AG04450 (cell line): ENCODE results near the gene METTL17. TPM values are rescaled to one million over a fixed set of nuclear protein-coding genes. Genes with fewer than 3 reads are reported as not detected.
"Not testable (repeated sequence)": the region's sequence is repeated elsewhere in the genome, so short reads cannot be mapped to it uniquely, and the experiment has no call there.

Experiments used
- CTCF ChIA-PET: fragments of 300-600, 350-600 bp; formaldehyde crosslinking; extraction: SDS; loops from one replicate; lab custom pipeline; 2022; ENCODE audit warnings: antibody characterized with exemption, inconsistent platforms; lab: Charles Lee
- POLR2A ChIA-PET: fragments of 350-600 bp; formaldehyde crosslinking; extraction: SDS; loops from one replicate; lab custom pipeline; 2021; ENCODE audit warnings: antibody characterized with exemption, inconsistent platforms; lab: Yijun Ruan, JAX
- DNase-seq: peaks from one replicate; pipeline ENCODE4 v3.0.0-alpha.2; 2011; ENCODE audit warnings: low read depth, low spot score
- H3K27ac ChIP-seq: one replicate; pipeline ENCODE4 v1.5.1; 2012; ENCODE audit warnings: low read depth, low read length, control low read depth
- H3K27me3 ChIP-seq: one replicate; pipeline ENCODE4 v1.6.0; 2012; ENCODE audit warnings: low read length; ENCODE audit not compliant: control insufficient read depth, insufficient read depth
- H3K4me3 ChIP-seq: 2 replicates; pipeline ENCODE4 v1.5.1; 2011; ENCODE audit warnings: mild to moderate bottlenecking, low read depth, low read length, control low read depth
- H3K9me3 ChIP-seq: 2 replicates; pipeline ENCODE4 v1.5.1; 2012; ENCODE audit warnings: low read length; ENCODE audit not compliant: control insufficient read depth, insufficient read depth
- polyA plus RNA-seq: library from polyadenylated mRNA; depleted of rRNA; stranded (reverse); fragments of >200 nt; gene quantifications from 2 replicates; pipeline ENCODE4 v1.2.3, GENCODE V29; 2011
- TF ChIP-seq, protein P1 (sequence below): IDR thresholded peaks from 2 replicates; pipeline ENCODE4 v1.5.1; 2011; ENCODE audit warnings: low read depth, low read length, control low read depth, inconsistent platforms

The METTL17 gene
- polyA plus RNA-seq, 1 experiment: 62.7 TPM

DNA sequence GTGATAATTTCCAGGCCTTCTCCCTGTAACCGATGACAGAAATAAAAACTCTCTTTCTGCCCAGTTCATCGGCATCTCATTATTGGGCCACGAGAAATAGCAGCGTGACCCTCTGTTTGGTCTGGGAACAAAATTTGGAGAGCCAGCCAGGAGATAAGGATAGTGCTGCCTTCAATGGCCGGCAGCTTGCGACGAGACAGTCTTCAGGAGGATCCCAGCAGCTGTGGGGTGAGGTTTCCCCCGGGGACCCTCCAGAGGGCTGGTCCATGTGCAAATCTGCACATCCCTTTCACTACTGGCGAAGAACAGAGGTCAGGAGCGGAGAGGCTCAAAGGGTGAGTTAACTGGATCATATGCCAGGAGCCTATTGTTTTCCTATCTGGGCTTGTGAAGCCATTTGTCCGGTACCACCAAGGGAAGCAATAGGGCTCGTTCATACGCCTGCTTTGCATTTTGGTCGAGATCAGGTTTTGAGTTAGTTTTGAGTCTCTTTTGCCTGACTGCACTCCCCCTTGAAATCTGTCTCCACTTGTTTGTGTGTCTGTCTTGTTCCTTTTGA, 14.1 kb downstream of the METTL17 start:
- DNase-seq: no peak
- Histone ChIP-seq H3K9me3 (no peaks in the 10 kb centered on the region), H3K27ac (no peak overlapping the region), H3K27me3 (no peaks in the 10 kb centered on the region), H3K4me3 (no peak overlapping the region)
- CTCF ChIA-PET: interaction anchor here (0.7 to 4.5 kb wide), 10 partner anchors 11 to 101 kb away, joined by 3 to 83 read pairs (median 13); no protein-coding TSS in a partner anchor
- TF ChIP-seq, protein P1, sequence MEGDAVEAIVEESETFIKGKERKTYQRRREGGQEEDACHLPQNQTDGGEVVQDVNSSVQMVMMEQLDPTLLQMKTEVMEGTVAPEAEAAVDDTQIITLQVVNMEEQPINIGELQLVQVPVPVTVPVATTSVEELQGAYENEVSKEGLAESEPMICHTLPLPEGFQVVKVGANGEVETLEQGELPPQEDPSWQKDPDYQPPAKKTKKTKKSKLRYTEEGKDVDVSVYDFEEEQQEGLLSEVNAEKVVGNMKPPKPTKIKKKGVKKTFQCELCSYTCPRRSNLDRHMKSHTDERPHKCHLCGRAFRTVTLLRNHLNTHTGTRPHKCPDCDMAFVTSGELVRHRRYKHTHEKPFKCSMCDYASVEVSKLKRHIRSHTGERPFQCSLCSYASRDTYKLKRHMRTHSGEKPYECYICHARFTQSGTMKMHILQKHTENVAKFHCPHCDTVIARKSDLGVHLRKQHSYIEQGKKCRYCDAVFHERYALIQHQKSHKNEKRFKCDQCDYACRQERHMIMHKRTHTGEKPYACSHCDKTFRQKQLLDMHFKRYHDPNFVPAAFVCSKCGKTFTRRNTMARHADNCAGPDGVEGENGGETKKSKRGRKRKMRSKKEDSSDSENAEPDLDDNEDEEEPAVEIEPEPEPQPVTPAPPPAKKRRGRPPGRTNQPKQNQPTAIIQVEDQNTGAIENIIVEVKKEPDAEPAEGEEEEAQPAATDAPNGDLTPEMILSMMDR: no peak
- POLR2A ChIA-PET: no interaction called here

DNA sequence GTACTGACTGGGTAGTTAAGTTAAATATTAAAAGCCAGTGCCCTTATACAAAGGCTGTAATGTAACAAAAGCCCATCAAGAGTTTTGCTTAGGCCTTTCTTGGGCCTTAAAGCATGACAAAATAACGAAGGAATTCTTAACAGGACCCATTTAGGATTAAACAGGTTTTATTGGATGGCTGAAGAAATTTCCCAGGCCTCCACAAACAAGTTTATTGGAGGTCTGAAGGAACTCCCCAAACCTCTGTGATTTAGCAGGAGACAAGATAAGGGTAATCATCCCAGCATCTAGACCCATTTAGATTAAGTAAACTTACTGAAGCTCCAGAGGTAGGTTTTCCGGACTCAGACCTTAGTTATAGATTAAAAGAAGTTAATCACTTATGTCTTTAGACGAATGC, 19.9 kb downstream of the METTL17 start:
- H3K4me3 ChIP-seq, H3K27ac ChIP-seq, POLR2A ChIA-PET, H3K9me3 ChIP-seq, DNase-seq: not testable (repeated sequence)
- peaks cover 16% of the 10 kb centered on the region for H3K27me3 ChIP-seq
- CTCF ChIA-PET: interaction anchor here (1.8 to 3.2 kb wide), 4 partner anchors 30 to 94 kb away, joined by 9 to 15 read pairs (median 12); no protein-coding TSS in a partner anchor

DNA sequence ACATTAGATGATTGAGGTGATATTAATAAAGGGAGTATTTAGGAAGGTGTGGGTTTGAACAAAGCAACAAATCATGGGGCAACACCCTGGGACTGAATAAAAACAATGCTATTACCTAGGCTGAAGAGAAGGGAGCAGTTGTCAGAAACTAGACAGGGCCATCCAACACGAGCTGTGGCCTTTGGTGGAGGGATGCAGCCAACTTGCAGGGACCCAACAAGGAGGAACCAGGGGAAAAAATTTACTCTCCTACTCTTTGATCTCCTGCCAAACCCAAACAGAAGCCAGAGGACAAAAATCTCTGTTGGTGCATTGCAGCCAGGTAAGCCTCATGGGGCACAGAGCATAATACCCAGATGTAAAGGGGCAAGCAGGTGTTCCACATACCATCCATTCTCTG, 21.4 kb downstream of the METTL17 start:
- H3K27me3 ChIP-seq: peaks cover 16% of the 10 kb centered on the region
- ChIA-PET CTCF (interaction anchor here (1.9 to 13.3 kb wide), 5 partner anchors 29 to 96 kb away, joined by 6 to 310 read pairs (median 18); no protein-coding TSS in a partner anchor), POLR2A (no interaction called here)
- H3K9me3 ChIP-seq: no peaks in the 10 kb centered on the region
- no peak overlapping the region for H3K4me3 ChIP-seq
- no peak overlapping the region for H3K27ac ChIP-seq
- no peak for DNase-seq
- TF ChIP-seq, protein P1: no peak

DNA sequence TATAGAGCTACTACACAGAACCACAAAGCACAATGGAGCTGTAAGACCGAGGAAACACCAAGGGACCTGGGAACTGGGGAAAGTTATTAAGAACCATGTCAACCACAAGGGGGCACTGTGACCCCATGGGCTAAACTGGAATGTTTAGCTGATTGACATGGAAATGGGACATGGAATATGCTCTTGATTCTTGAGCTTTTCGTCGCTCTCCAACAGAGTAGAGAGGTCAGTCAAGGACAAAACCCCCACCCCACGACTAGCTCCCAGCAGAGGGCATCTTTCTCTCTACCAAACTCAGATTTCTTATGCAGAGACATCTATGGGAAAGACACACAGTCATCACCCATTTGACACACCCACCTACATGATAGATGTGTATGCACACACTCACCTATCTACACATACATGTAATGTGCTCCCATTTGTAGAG, 25.0 kb downstream of the METTL17 start:
- Histone ChIP-seq H3K27me3 (peaks cover 20% of the 10 kb centered on the region), H3K27ac (no peak overlapping the region), H3K9me3 (no peaks in the 10 kb centered on the region), H3K4me3 (no peak overlapping the region)
- CTCF ChIA-PET: interaction anchor here (0.5 to 13.3 kb wide), 49 partner anchors 9 to 703 kb away, joined by 3 to 310 read pairs (median 7); partner anchors contain the start of genes ARHGEF40, NDRG2, RNASE7 and RNASE8
- POLR2A ChIA-PET: interaction anchor here (0.6 to 2.0 kb wide), 6 partner anchors 26 to 178 kb away, joined by 3 to 12 read pairs (median 3); partner anchors contain the start of gene ARHGEF40
- TF ChIP-seq, protein P1: peak; percentile 96
- DNase-seq: peak; percentile 65

DNA sequence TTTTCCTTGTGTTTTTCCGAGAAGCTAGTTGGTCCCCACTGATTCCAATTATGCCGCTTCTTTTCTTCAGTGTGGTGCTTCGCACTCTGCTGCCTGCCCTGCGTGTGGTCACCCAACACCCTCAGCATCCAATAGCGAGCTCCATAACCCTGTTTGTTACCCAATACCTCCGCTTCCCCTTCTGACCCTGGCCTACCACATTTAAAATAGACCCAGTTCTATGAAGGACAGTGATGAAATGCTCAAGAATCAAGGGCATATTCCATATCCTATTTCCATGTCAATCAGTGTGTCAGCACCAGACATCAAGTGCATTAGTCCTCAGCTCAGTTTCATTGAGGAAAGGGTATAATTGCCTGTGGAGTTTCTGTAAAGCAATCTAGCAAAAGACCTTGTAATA, 25.5 kb downstream of the METTL17 start:
- Histone ChIP-seq H3K4me3 (no peak overlapping the region), H3K27ac (no peak overlapping the region), H3K27me3 (peaks cover 23% of the 10 kb centered on the region), H3K9me3 (no peaks in the 10 kb centered on the region)
- TF ChIP-seq, protein P1: no peak
- POLR2A ChIA-PET: interaction anchor here (0.6 to 2.0 kb wide), 6 partner anchors 25 to 179 kb away, joined by 3 to 12 read pairs (median 3); partner anchors contain the start of gene ARHGEF40
- no peak for DNase-seq
- CTCF ChIA-PET: interaction anchor here (0.6 to 13.3 kb wide), 45 partner anchors 8 to 704 kb away, joined by 3 to 310 read pairs (median 9); partner anchors contain the start of genes ARHGEF40, NDRG2, RNASE7 and RNASE8
